ENCODE measurements around the gene HEXA.

DNA sequence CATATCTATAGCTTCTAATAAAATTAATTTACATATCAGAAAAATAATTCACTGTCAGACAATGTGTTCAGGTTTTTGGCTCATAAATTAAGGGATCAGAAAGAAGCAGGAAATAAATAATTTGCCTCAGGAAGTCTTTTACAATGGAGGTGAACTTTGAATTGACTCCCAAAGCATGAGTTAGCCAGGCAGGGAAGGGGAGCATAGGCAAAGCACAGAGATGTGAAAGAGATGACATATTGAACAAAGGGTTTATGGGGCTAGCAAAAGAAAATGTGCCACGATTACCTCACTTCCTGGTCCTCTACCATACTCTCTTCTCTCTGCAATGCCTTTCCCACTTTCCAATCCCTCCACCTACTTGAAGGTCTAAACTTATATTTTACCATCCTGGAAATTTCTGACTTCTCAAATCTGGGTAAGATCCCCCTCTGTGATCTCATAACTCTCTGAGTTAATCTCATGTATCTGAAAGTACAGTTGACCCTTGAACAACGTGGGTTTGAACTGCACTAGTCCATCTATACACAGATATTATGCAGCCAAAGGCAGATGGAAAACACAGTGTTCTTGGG, 4.1 kb upstream of the HEXA start:
- TF ChIP-seq YY1 (tag by site-specific recombination; IDR thresholded peaks at IDR 0.05) (no peak), CTCF (tag by site-specific recombination; IDR thresholded peaks at IDR 0.05) (no peak), ZNF175 (tag by site-specific recombination; IDR thresholded peaks at IDR 0.05) (no peak), ZNF837 (tag by site-specific recombination; IDR thresholded peaks at IDR 0.05) (no peak), SP2 (tag by site-specific recombination; IDR thresholded peaks at IDR 0.05) (no peak), ZNF16 (tag by site-specific recombination; IDR thresholded peaks at IDR 0.05; ENCODE audit: low read depth) (no peak), ZNF280D (tag by site-specific recombination; IDR thresholded peaks at IDR 0.05) (no peak), TCF7L2 (IDR thresholded peaks at IDR 0.05; ENCODE audit: borderline replicate concordance, low read depth, low read length) (no peak), ZFP69B (tag by site-specific recombination; IDR thresholded peaks at IDR 0.05) (no peak), INSM2 (tag by site-specific recombination; IDR thresholded peaks at IDR 0.05) (no peak), PRDM10 (tag by site-specific recombination; IDR thresholded peaks at IDR 0.05) (no peak), ZNF341 (tag by site-specific recombination; IDR thresholded peaks at IDR 0.05; ENCODE audit: low read depth) (no peak)
- TF ChIP-seq, protein P1, sequence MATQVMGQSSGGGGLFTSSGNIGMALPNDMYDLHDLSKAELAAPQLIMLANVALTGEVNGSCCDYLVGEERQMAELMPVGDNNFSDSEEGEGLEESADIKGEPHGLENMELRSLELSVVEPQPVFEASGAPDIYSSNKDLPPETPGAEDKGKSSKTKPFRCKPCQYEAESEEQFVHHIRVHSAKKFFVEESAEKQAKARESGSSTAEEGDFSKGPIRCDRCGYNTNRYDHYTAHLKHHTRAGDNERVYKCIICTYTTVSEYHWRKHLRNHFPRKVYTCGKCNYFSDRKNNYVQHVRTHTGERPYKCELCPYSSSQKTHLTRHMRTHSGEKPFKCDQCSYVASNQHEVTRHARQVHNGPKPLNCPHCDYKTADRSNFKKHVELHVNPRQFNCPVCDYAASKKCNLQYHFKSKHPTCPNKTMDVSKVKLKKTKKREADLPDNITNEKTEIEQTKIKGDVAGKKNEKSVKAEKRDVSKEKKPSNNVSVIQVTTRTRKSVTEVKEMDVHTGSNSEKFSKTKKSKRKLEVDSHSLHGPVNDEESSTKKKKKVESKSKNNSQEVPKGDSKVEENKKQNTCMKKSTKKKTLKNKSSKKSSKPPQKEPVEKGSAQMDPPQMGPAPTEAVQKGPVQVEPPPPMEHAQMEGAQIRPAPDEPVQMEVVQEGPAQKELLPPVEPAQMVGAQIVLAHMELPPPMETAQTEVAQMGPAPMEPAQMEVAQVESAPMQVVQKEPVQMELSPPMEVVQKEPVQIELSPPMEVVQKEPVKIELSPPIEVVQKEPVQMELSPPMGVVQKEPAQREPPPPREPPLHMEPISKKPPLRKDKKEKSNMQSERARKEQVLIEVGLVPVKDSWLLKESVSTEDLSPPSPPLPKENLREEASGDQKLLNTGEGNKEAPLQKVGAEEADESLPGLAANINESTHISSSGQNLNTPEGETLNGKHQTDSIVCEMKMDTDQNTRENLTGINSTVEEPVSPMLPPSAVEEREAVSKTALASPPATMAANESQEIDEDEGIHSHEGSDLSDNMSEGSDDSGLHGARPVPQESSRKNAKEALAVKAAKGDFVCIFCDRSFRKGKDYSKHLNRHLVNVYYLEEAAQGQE (tag by site-specific recombination; IDR thresholded peaks at IDR 0.05) = no peak
- TF ChIP-seq, protein P2, sequence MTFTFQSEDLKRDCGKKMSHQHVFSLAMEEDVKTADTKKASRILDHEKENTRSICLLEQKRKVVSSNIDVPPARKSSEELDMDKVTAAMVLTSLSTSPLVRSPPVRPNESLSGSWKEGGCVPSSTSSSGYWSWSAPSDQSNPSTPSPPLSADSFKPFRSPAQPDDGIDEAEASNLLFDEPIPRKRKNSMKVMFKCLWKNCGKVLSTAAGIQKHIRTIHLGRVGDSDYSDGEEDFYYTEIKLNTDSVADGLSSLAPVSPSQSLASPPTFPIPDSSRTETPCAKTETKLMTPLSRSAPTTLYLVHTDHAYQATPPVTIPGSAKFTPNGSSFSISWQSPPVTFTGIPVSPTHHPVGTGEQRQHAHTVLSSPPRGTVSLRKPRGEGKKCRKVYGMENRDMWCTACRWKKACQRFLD (tag by site-specific recombination; IDR thresholded peaks at IDR 0.05) = no peak

Measured in HEK293 (cell line).